H9 (cell line): ENCODE data around the gene P3H3. TPM values are rescaled to one million over a fixed set of nuclear protein-coding genes. Genes with fewer than 3 reads are reported as not detected.

Experiments used
- DNase-seq: peaks from one replicate; pipeline ENCODE4 v3.0.0-alpha.2; 2017
- H2AFZ ChIP-seq: one replicate; pipeline ENCODE4 v1.6.1; 2013; ENCODE audit warnings: mild to moderate bottlenecking, low read length, control low read depth, moderate library complexity
- H2AK5ac ChIP-seq: 2 replicates; pipeline ENCODE4 v1.6.1; 2013; ENCODE audit warnings: low read length, control low read depth, mixed read lengths; ENCODE audit not compliant: insufficient read length
- H2BK120ac ChIP-seq: one replicate; pipeline ENCODE4 v1.6.1; 2013; ENCODE audit warnings: low read depth, mild to moderate bottlenecking, low read length, control low read depth, inconsistent platforms; ENCODE audit not compliant: poor library complexity, severe bottlenecking
- H2BK12ac ChIP-seq: 2 replicates; pipeline ENCODE4 v1.6.1; 2013; ENCODE audit warnings: low read length, control low read depth, mixed read lengths, low read depth; ENCODE audit not compliant: insufficient read length
- H2BK15ac ChIP-seq: 2 replicates; pipeline ENCODE4 v1.6.1; 2013; ENCODE audit warnings: low read depth, low read length, control low read depth
- H2BK20ac ChIP-seq: one replicate; pipeline ENCODE4 v1.6.1; 2013; ENCODE audit warnings: low read depth, mild to moderate bottlenecking, low read length, control low read depth, inconsistent platforms; ENCODE audit not compliant: poor library complexity, severe bottlenecking
- H2BK5ac ChIP-seq: 2 replicates; pipeline ENCODE4 v1.6.1; 2013; ENCODE audit warnings: low read length, control low read depth, mixed read lengths; ENCODE audit not compliant: insufficient read length
- H3K14ac ChIP-seq: 2 replicates; pipeline ENCODE4 v1.6.1; 2013; ENCODE audit warnings: low read length, control low read depth; ENCODE audit not compliant: insufficient read depth
- H3K18ac ChIP-seq: 2 replicates; pipeline ENCODE4 v1.6.1; 2013; ENCODE audit warnings: low read depth, mild to moderate bottlenecking, mixed read lengths, low read length, control low read depth; ENCODE audit not compliant: insufficient read length
- H3K23ac ChIP-seq: 2 replicates; pipeline ENCODE4 v1.6.1; 2013; ENCODE audit warnings: low read length, control low read depth, mixed read lengths, low read depth; ENCODE audit not compliant: insufficient read length
- H3K23me2 ChIP-seq: 2 replicates; pipeline ENCODE4 v1.6.1; 2013; ENCODE audit warnings: low read depth, mild to moderate bottlenecking, mixed read lengths, low read length, control low read depth; ENCODE audit not compliant: insufficient read length, poor library complexity, severe bottlenecking
- H3K27ac ChIP-seq: 2 replicates; pipeline ENCODE4 v1.5.1; 2013; ENCODE audit warnings: low read length, control low read depth, mixed read lengths, low read depth; ENCODE audit not compliant: insufficient read length
- H3K27me3 ChIP-seq: 2 replicates; pipeline ENCODE4 v1.6.1; 2013; ENCODE audit warnings: low read length, control low read depth, inconsistent platforms; ENCODE audit not compliant: insufficient read depth
- H3K4ac ChIP-seq: 2 replicates; pipeline ENCODE4 v1.6.1; 2013; ENCODE audit warnings: low read depth, mild to moderate bottlenecking, control low read depth, inconsistent platforms, low read length, moderate library complexity
- H3K4me1 ChIP-seq: 2 replicates; pipeline ENCODE4 v1.6.1; 2013; ENCODE audit warnings: low read length, control low read depth, inconsistent platforms; ENCODE audit not compliant: insufficient read depth
- H3K4me2 ChIP-seq: 2 replicates; pipeline ENCODE4 v1.6.1; 2013; ENCODE audit warnings: low read length, control low read depth, mixed read lengths; ENCODE audit not compliant: insufficient read length, insufficient read depth
- H3K56ac ChIP-seq: 2 replicates; pipeline ENCODE4 v1.6.1; 2013; ENCODE audit warnings: low read depth, mild to moderate bottlenecking, mixed read lengths, low read length, control low read depth; ENCODE audit not compliant: insufficient read length
- H3K79me1 ChIP-seq: 2 replicates; pipeline ENCODE4 v1.6.1; 2013; ENCODE audit warnings: low read depth, mild to moderate bottlenecking, moderate library complexity, low read length, control low read depth, inconsistent platforms; ENCODE audit not compliant: insufficient read depth, poor library complexity, severe bottlenecking
- H3K79me2 ChIP-seq: 2 replicates; pipeline ENCODE4 v1.6.1; 2013; ENCODE audit warnings: low read length, control low read depth, inconsistent platforms; ENCODE audit not compliant: insufficient read depth
- H3K9ac ChIP-seq: 2 replicates; pipeline ENCODE4 v1.6.1; 2013; ENCODE audit warnings: low read length, control low read depth, mixed read lengths; ENCODE audit not compliant: insufficient read length; ENCODE audit errors: extremely low read depth
- H3K9me3 ChIP-seq: one replicate; pipeline ENCODE4 v1.6.1; 2013; ENCODE audit warnings: low read depth, low read length, inconsistent platforms; ENCODE audit not compliant: control insufficient read depth
- H3T11ph ChIP-seq: one replicate; pipeline ENCODE4 v1.6.1; 2013; ENCODE audit warnings: mild to moderate bottlenecking, low read length, control low read depth, inconsistent platforms
- H4K20me1 ChIP-seq: one replicate; pipeline ENCODE4 v1.6.1; 2013; ENCODE audit not compliant: control insufficient read depth, insufficient read length, insufficient read depth
- H4K5ac ChIP-seq: 2 replicates; pipeline ENCODE4 v1.6.1; 2013; ENCODE audit warnings: low read depth, mild to moderate bottlenecking, mixed read lengths, low read length, control low read depth; ENCODE audit not compliant: insufficient read length
- H4K8ac ChIP-seq: replicated peaks from 2 replicates; pipeline ENCODE4 v1.6.1; 2013; ENCODE audit warnings: low read length, control low read depth, mixed read lengths, low read depth; ENCODE audit not compliant: insufficient read length
- H4K91ac ChIP-seq: 2 replicates; pipeline ENCODE4 v1.6.1; 2013; ENCODE audit warnings: low read depth, mild to moderate bottlenecking, moderate library complexity, mixed read lengths, low read length, control low read depth; ENCODE audit not compliant: insufficient read length
- H3K27ac Mint-ChIP-seq, 3 experiments: 2 replicates in 2 of 3; 3 replicates in 1 of 3; pipeline ENCODE4 v1.8.0; 2020 to 2021; ENCODE audit warnings: mixed read lengths in 3 of 3, mild to moderate bottlenecking in 1 of 3, moderate library complexity in 1 of 3
- H3K27me3 Mint-ChIP-seq: 2 replicates; pipeline ENCODE4 v1.8.0; 2021; ENCODE audit warnings: low read depth, mild to moderate bottlenecking, moderate library complexity, mixed read lengths
- H3K36me3 Mint-ChIP-seq, 3 experiments: 2 replicates in 2 of 3; 3 replicates in 1 of 3; pipeline ENCODE4 v1.8.0; 2020 to 2021; ENCODE audit warnings: low read depth in 3 of 3, mixed read lengths in 3 of 3; ENCODE audit not compliant: insufficient read depth in 1 of 3
- H3K4me1 Mint-ChIP-seq, 2 experiments: 2 replicates each; pipeline ENCODE4 v1.8.0; 2020; ENCODE audit warnings: mixed read lengths in 2 of 2
- H3K4me3 Mint-ChIP-seq, 2 experiments: 2 replicates in 1 of 2; 3 replicates in 1 of 2; pipeline ENCODE4 v1.8.0; 2020 to 2021; ENCODE audit warnings: mild to moderate bottlenecking in 2 of 2, mixed read lengths in 2 of 2, moderate library complexity in 1 of 2
- H3K9me3 Mint-ChIP-seq, 2 experiments: 2 replicates in 1 of 2; 3 replicates in 1 of 2; pipeline ENCODE4 v1.8.0; 2020; ENCODE audit warnings: mild to moderate bottlenecking in 2 of 2, mixed read lengths in 2 of 2, moderate library complexity in 1 of 2
- WGBS: extraction: QIAGEN DNeasy Blood & Tissue Kit; methylation state at CpG from one replicate; pipeline ENCODE4 v1.1.7; 2013; ENCODE audit warnings: missing lambda C conversion rate, low lambda C conversion rate, mixed read lengths; ENCODE audit not compliant: insufficient read length; ENCODE audit errors: extremely low coverage; 5-methylcytosine and 5-hydroxymethylcytosine counted together
- total RNA-seq: library from RNA; stranded (reverse); gene quantifications from 2 replicates; pipeline ENCODE4 v1.2.1, GENCODE V29; 2021
- TF ChIP-seq, protein P1 (sequence below): fragments of 200-600 bp; sonication (generic); conservative IDR thresholded peaks from 3 replicates; pipeline ENCODE4 v1.8.0; 2021; ENCODE audit warnings: antibody characterized with exemption, mild to moderate bottlenecking

P3H3 gene
- total RNA-seq, 1 experiment from 2014 or later = 55.0 TPM

DNA sequence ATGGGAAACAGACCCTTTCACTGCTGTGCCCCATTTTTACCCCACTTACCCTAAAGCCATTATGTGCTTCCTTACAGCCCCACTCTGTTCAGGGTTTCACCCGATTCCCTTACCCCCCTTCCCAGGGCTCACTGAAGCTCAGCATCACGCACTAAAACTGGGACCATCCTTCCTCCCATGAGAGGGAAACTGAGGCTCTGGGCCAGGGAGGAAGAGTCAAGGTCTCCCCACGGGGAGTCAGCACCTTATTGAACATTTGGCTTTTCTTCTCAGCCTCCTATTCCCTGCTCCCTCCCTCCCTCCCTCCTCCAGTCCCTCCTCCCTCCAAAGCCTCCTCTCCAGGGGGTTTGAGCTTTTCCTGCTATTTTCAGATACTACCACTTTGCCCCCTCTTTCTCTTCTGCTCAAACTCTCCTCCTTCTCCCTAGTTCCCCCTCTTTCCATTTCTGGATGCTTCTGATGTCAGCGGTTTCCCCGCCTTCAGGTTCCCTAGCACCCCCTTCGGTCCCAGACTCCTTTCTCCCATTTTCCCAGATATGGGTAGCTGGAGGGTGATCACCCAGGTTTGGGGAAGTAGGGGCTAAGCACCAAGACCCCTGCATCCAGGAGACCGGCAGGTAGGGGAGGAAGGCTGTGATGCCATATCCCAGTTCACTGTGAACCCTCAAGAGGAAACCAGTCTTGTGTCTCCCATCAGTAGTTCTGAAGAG, 5.6 kb upstream of the P3H3 start:
- no peak overlapping the region for H3K18ac ChIP-seq
- no peak overlapping the region for H3K9ac ChIP-seq
- peaks cover 10% of the 10 kb centered on the region; the same call in 1 of the 2 replicates for H3K4me1 ChIP-seq
- no peak for DNase-seq
- no peak overlapping the region for H2AFZ ChIP-seq
- no peak overlapping the region for H4K5ac ChIP-seq
- peak overlapping the region; percentile 34 for H3K4me2 ChIP-seq
- H3K79me2 ChIP-seq = no peaks in the 10 kb centered on the region
- peaks cover 10 to 15% (median 10%) of the 10 kb centered on the region in 3 experiments; a peak in 6 of 7 replicates for H3K36me3 Mint-ChIP-seq
- no peak overlapping the region for H3K4ac ChIP-seq
- peaks cover 0 to 2% of the 10 kb centered on the region in 2 experiments; a peak in 1 of 5 replicates for H3K9me3 Mint-ChIP-seq
- H3K23ac ChIP-seq = no peak overlapping the region
- peaks cover 11% of the 10 kb centered on the region for H3K23me2 ChIP-seq
- H3K79me1 ChIP-seq = no peaks in the 10 kb centered on the region
- peaks cover 62% of the 10 kb centered on the region for H3K27me3 Mint-ChIP-seq
- H3K4me1 Mint-ChIP-seq = peaks cover 71 to 82% of the 10 kb centered on the region in 2 experiments
- H2BK12ac ChIP-seq = no peak overlapping the region
- no peak overlapping the region for H4K8ac ChIP-seq
- H3K27me3 ChIP-seq = peaks cover 4% of the 10 kb centered on the region; the same call in 1 of the 2 replicates
- H2AK5ac ChIP-seq = no peak overlapping the region
- no peak overlapping the region for H2BK5ac ChIP-seq
- no peak overlapping the region for H3T11ph ChIP-seq
- no peak overlapping the region for H2BK15ac ChIP-seq
- H3K27ac ChIP-seq = no peak overlapping the region
- H3K56ac ChIP-seq = no peak overlapping the region
- H3K27ac Mint-ChIP-seq = peak overlapping the region in 1 of 3 experiments; percentile 14; a peak in 2 of 7 replicates
- TF ChIP-seq, protein P1, sequence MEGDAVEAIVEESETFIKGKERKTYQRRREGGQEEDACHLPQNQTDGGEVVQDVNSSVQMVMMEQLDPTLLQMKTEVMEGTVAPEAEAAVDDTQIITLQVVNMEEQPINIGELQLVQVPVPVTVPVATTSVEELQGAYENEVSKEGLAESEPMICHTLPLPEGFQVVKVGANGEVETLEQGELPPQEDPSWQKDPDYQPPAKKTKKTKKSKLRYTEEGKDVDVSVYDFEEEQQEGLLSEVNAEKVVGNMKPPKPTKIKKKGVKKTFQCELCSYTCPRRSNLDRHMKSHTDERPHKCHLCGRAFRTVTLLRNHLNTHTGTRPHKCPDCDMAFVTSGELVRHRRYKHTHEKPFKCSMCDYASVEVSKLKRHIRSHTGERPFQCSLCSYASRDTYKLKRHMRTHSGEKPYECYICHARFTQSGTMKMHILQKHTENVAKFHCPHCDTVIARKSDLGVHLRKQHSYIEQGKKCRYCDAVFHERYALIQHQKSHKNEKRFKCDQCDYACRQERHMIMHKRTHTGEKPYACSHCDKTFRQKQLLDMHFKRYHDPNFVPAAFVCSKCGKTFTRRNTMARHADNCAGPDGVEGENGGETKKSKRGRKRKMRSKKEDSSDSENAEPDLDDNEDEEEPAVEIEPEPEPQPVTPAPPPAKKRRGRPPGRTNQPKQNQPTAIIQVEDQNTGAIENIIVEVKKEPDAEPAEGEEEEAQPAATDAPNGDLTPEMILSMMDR = no peak
- no peaks in the 10 kb centered on the region for H3K9me3 ChIP-seq
- no peak overlapping the region for H3K14ac ChIP-seq
- peaks cover 4% of the 10 kb centered on the region for H4K20me1 ChIP-seq
- no peak overlapping the region for H4K91ac ChIP-seq
- no peak overlapping the region for H2BK120ac ChIP-seq
- H3K4me3 Mint-ChIP-seq = peak overlapping the region; percentile 73 to 85
- WGBS = no CpG with 5 or more reads among the region's 7 CpGs
- no peak overlapping the region for H2BK20ac ChIP-seq
